ENCODE results near the gene PKD1L1.
"Not testable (repeated sequence)": the region's sequence is repeated elsewhere in the genome, so short reads cannot be mapped to it uniquely, and the experiment has no call there.

PKD1L1 gene

DNA sequence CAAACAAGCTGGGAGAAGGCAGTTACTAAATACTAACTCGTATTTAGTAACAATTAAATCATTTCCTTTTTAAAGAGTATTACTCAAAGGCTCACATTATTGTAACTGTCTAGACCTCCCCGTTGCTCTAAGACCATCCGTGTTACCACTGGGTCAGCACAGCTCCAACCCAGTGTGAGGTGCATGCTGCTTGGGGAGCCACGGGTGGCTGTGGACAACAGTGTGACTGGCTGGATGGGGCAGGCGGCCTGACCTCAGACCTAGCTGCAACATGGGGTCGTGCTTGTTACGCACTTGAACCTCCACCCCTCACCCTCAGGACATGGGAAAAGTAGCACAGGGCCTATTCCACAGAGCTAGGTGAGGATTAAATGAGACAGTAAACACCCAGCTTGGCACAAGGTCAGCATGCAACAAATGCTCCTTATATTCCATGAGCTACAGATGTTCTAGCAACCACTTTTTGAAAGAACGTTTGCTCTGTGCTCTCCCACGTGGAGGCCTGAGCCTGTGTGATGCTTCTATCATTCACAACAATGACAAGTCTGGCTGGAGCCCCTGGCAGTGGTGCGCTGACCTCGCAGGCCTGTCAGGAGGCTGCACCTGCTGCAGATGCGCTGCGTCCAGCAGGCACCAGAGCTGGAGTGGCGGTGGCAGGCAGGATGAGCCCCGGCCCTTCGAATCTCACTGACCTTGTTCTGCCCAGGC lies 135.7 kb downstream of the PKD1L1 start:
- DNase-seq = no peak

GRCh38 chr7:47811632-47812380 lies 136.5 kb downstream of the PKD1L1 start:
- no peak for DNase-seq

GRCh38 chr7:47809387-47809786 lies 138.9 kb downstream of the PKD1L1 start:
- no peak for DNase-seq

DNA sequence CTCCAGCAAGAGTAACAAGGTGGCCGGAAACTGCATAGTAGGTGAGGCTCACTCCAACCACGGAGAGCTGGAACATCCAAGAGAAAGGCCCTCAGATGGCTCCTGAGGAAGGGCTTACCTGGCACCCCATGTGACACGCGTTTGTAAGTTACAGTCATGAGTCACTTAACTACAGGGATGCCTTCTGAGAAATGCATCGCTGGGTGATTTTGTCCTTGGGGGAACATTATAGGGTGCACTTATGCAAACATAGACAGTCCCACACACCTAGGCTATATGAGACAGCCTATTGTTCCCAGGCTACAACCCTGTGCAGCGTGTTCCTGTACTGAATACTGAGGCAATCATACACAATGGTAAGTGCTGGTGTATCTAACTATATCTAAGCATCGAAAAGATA lies 139.9 kb downstream of the PKD1L1 start:
- DNase-seq = no peak

DNA sequence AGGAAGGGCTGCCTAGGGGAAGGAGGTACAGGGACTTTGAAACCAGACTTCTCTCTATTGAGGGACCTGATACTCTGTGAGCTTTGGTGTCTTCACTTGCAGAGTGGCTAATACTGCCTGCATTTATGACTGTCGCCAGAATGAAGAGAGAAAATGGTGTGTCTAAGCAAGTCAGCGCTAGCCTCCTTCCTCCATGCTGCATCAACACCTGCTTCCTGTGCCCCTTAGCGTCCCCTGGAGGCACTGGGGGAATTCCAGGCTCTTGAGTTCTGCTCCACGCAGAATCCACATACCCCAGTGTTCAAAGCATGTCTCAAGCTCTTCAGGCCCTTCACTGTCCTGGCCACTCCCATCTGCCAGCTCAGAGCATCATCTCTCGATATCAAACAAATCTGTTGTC lies 140.5 kb downstream of the PKD1L1 start:
- DNase-seq = no peak

GRCh38 chr7:47807126-47807525 lies 141.1 kb downstream of the PKD1L1 start:
- no peak for DNase-seq

DNA sequence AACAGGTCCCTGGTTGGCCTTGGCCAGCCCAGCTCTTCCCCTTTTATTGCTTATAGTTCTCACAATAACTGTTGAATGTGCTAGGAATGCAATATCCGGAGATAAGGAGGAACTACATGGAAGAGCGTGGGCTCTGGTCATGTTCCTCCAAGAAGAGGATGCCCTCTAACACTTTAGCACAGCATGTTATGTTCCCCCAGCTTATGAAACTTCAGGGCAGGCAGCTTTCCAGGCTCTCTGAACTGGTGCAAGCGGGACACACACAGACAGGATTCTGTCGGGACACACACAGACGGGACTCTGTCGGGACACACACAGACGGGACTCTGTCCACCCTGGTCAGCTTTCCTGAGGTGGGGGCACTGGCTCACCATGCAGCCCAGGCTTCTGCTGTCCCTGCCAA lies 141.6 kb downstream of the PKD1L1 start:
- DNase-seq = no peak

DNA sequence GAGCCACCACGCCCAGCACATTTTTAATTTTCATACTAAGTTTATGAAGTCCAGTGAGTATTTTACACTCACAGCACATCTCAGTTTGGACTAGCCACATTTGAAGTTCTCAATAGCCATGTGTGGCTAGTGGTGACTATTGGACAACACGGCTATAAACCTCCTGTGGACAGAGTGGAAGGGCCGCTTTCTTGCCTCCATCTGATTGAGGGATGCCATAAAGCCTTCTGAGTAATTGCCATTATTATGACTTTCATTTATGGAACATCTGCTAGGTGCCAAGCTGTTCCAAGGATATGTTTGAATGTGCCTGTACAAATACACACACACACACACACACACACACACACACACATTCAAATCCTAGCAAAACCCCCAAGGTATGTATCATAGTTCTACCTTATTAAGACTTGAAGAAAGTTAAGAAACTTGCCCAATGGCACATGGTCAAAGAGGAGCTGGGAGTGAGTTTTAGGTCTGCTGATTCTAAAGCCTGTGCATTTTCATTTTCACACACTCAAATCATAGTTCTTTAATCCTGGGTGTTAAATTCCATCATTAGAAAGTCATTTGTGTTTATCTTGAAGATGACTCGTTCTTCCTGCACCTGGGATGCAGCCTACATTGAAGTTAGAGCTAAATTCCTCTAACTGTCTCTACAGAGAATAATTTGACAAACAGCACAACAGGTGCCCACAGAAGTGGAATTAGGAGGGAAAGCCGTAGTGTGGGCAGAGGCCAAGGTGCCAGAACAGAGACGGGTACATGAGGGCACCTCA lies 143.3 kb downstream of the PKD1L1 start:
- no peak for DNase-seq

GRCh38 chr7:47803846-47804245 lies 144.4 kb downstream of the PKD1L1 start:
- no peak for DNase-seq

GRCh38 chr7:47803025-47803424 lies 145.2 kb downstream of the PKD1L1 start:
- no peak for DNase-seq

GRCh38 chr7:47801423-47801822 lies 146.8 kb downstream of the PKD1L1 start:
- no peak for DNase-seq

DNA sequence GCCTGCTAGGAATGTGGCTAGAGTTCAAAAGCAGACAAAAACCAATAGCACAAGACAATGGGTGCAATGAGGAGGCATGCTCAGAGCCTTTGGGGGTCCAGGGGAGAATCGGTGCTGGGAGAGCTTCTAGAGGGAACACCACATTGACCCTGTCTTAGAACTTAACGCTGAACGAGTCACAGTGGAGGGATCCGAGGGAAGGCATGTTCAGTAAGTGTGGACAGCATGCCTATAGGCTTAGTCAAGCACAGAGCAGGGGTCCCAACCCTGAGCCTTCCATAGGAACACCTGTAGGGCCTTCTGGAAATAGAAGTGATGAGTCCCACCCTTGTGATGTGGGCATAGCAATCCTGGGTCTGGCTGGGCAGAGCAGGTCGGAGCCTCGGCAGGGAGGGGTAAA lies 148.7 kb downstream of the PKD1L1 start:
- no peak for DNase-seq

DNA sequence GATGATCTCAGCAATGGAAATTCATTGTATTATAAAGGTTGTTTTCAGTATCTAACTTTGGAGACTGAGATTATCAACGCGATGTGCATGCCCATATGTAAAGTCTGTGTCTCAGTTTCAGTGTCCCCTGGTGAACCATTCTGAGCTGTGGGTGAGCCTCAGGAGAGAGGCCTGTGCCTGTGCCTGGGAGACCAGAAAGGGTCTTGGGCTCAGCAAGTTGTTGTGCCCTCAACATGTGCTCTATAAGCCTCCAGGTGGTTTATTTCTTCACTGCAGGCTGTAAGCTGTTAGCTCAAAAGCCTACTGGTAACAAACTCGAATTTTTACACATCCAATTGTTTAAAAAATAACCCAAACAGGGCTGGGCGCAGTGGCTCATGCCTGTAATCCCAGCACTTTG lies 151.9 kb downstream of the PKD1L1 start:
- DNase-seq = no peak

- DNase-seq = no peak
These were observed 152.6 kb downstream of the PKD1L1 start for GRCh38 chr7:47795631-47796030.

GRCh38 chr7:47795126-47795525 lies 153.1 kb downstream of the PKD1L1 start:
- DNase-seq = not testable (repeated sequence)

DNA sequence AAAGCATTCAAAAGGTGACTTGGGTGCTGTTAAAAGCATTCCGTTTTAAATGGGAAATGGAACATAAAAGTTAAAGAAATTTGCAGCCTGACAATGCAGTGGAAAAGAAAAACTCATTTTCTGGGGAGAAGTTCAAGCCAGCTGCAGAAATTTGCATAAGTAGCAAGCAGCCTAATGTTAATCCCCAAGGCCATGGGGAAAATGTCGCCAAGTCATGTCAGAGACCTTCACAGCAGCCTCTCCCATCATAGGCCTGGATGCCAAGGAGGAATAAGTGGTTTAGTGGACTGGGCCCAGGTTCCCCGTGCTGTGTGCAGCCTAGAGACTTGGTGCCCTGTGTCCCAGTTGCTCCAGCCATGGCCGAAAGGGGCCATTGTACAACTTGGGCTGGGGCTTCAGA lies 154.2 kb downstream of the PKD1L1 start:
- DNase-seq = no peak

- not testable (repeated sequence) for DNase-seq
These were observed 155.1 kb downstream of the PKD1L1 start for GRCh38 chr7:47793186-47793585.

DNA sequence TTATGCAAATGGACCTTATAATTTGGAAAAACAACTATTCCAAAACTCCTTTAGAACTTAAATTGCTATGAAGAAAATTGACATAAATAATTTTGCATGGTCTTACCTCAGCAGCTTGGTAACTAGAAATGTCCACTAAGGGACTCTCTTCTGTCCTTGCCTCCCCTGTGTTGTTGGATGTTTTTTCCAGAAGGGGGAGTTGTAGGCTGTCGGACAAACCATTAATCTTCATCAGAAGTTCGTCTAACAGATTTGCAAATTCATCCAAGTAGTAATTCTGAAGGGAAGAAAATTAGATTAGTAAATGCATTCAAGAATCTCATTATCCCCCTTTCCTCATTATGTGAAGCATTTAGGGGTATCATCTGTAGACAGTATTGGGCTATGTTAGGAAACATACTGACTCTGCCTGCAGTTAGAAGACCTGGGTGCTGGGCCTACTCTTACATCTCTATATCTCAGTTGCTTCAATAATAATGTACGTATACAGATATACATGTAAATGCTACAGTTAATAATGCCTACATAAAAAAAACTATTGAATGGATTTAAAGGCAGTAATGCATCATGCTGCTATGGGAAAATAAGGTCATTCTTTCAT lies 155.6 kb downstream of the PKD1L1 start:
- no peak for DNase-seq

GRCh38 chr7:47791682-47792081 lies 156.6 kb downstream of the PKD1L1 start:
- no peak for DNase-seq

- no peak for DNase-seq
These were observed 160.2 kb downstream of the PKD1L1 start for GRCh38 chr7:47788083-47788482.

DNA sequence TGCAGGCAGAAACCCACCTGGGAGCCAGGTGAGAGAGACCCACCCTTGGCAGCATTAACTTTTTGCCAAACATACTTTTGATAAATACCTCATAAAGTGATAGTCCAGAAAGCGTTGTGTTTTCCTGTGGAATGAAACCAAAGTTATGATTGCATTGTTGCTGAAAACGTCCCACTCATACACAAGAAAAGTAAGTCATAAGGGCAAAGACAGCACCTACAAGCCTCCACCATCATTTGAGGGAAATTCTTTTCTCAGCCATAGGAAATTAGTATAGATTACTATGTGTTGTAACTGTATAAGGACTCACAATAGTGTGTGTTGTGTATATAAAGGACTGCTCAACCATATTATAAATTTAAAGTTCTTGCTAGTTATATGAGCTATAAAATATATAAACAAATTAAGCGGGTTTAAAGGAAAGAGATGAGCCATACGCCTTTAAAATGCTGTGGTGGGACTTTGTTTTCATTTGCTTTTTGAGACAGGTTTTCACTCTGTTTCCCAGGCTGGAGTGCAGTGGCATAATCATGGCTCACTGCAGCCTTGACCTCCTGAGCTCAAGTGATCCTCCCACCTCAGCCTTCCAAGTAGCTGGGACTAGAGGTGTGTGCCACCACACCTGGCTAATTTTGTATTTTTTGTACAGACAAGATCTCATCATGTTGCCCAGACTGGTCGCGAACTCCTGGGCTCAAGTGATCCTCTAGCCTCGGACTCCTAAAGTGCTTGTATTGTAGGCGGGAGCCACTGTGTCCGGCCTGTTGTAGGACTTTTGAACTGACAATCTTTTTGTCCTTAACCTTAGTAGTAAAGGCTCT lies 160.8 kb downstream of the PKD1L1 start:
- no peak for DNase-seq

DNA sequence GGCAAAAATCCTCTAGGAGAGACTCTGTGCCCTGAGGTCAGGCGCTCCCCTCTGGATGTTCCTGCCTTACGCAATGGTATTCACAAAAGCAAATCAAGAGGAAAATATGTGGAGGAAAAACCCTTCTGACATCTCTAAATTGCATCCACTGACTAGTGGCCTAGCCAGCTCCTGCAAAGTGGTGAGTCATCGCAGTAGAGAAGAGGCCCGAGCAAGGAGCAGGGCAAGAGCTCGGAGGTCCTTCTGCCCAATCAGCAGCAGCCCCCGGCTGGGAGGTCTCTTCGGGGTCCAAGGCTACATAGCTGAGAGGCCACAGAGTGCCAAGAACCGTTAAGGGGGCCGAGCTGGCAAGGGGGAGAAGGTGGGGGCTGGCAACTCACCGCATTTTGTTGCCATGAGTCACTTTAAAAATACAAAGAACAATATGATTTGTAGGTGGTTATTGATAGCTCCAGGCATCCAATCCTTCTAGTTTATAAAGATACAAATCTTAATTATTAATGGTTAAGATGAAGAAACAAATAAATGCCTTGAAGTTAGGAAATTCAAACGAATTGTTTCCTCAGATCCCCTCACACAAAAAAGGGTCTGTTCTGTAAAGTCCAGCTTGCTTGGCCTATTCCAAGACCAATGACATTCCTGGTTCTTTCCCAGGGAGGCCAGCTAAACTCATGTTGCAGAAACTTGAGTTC lies 161.6 kb downstream of the PKD1L1 start:
- DNase-seq = no peak
